DMS79 (cell line): ENCODE results near the gene ZBTB46.
"Not testable (repeated sequence)": the region's sequence is repeated elsewhere in the genome, so short reads cannot be mapped to it uniquely, and the experiment has no call there.

Experiments
- DNase-seq: peaks from one replicate; lab custom pipeline; 2025; lab: John Stamatoyannopoulos, UW

Gene ZBTB46

DNA sequence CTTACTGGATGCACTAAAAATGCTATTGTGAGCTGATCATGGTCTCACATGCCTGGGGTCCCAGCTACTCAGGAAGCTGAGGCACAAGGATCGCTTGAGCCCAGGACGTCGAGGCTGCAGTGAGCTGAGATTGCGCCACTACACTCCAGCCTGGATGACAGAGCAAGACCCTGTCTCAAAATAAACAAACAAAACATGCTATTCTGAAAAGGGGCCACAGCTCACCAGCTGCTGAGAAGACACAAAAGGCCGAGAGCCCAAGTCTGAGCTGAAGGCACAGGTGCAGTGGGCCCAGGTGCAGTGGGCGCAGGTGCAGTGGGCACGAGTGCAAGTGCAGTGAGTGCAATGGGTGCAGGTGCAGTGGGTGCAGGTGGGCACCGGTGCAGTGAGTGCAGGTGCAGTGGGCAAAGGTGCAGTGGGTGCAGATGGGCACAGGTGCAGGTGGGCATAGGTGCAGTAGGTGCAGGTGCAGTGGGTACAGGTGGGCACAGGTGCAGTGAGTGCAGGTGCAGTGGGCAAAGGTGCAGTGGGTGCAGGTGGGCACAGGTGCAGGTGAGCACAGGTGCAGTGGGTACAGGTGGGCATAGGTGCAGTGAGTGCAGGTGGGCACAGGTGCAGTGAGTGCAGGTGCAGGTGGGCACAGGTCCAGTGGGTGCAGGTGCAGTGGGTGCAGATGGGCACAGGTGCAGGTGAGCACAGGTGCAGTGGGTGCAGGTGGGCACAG is 16.0 kb downstream of the ZBTB46 start:
- DNase-seq = no peak

GRCh38 chr20:63811491-63811875 is 19.6 kb downstream of the ZBTB46 start:
- DNase-seq = no peak

DNA sequence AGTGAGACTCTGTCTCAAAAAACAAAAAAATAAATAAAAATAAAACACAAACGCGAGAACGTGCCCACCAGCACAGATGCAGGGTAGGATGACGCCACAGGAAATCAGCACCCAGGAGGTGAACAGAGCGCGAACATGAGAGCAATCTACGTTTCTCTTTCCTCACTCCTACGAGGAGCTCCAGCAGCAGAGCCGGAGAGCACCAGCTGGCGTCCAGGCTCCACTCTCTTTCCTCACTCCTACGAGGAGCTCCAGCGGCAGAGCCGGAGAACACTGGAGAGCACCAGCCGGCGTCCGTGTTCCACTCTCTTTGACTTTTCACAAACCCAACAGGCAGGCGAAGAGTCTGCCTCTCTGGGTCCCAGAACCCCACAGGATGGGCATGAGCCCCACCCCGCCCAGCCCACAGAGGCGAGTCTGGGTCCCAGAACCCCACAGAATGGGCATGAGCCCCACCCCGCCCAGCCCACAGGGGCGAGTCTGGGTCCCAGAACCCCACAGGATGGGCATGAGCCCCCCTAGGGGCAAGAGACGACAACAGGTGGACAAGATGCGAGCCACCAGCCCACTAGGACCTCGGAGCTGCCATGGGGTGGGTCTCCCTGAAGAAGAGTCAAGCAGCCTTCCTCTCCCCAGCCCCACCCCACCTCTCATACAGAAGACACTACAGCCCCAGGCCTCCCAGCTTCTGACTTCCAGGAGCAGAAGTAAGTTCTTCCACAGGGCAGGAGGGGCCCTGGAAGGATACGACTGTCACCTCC is 20.2 kb downstream of the ZBTB46 start:
- DNase-seq = no peak

GRCh38 chr20:63809856-63810255 is 21.2 kb downstream of the ZBTB46 start:
- no peak for DNase-seq

DNA sequence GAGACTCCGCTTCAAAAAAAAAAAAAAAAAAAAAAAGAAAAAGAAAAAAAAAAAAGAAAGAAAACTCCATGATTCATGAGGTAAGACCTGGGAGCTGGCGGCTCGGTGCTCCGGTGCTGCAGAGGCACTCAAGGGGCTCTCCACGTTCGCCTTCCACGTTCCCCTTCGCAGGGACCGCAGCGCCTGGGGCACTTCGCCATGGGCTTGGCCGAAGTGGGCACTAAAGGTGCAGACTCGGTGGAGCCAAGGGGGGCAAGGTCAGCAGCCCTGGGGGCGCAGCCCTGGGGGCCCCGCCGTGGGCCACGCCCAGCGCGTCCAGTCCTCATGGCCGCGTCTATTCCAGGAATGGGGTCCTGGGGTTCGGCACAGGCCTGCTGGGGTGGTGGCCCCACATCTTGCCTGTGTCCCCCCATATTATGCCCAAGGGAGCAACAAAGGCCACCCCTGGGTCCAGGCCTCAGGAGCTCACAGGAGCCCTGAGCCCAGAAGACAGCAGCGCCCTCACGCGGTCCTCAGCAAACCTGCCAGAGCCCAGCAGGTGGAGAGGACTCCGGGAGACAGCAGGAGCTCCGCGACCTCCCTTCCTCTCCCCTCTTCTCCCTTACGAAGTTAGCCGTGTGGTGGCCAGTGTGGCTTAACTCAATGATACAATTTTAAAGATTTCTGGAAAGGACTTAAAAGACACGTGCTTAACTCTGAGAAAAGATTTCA is 21.9 kb downstream of the ZBTB46 start:
- no peak for DNase-seq

- no peak for DNase-seq
Measured at GRCh38 chr20:63808145-63808724, 22.8 kb downstream of the ZBTB46 start.

DNA sequence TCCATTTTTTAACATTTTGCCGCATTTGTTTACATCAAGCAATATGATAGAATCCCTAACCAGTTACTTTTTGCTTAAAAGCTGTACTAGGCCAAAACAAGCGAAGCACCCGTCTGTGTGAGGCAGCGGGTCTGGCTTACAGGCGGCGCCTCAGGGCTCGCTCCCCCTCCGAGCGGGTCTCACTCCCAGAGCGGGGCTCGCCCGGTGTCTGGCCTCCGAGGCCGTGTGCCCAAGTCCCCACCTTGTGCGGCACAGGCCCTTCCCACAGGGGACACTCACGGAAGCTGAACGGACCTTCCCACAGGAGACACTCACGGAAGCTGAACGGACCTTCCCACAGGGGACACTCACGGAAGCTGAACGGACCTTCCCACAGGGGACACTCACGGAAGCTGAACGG is 23.4 kb downstream of the ZBTB46 start:
- DNase-seq = no peak

DNA sequence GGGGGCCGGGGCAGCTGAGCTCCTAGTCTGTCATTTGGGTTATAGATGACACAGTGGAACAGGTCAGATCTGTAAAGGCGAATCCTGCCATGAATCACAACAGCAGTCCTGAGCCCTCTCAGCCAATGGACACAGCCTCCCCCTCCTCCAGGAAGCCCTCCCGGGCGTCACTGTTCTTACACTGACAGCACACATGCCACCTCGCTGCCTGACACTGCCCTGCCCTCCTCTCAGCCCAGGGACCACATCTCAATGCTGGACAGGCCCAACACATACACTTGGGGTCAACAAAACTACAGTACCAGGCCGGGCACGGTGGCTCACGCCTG is 26.8 kb downstream of the ZBTB46 start:
- DNase-seq = no peak

GRCh38 chr20:63802469-63803240 is 28.4 kb downstream of the ZBTB46 start:
- no peak for DNase-seq

DNA sequence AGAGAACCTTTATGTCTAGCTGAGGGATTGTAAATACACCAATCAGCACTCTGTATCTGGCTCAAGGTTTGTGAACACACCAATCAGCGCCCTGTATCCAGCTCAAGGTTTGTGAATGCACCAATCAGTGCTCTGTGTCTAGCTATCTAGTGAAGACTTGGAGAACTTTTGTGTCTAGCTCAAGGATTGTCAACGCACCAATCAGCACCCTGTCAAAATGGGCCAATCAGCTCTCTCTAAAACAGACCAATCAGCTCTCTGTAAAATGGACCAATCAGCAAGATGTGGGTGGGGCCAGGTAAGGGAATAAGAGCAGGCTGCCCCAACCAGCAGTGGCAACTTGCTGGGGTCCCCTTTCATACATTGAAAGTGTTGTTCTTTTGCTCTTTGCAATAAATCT is 29.9 kb downstream of the ZBTB46 start:
- DNase-seq = not testable (repeated sequence)

GRCh38 chr20:63800411-63800810 is 30.7 kb downstream of the ZBTB46 start:
- not testable (repeated sequence) for DNase-seq

DNA sequence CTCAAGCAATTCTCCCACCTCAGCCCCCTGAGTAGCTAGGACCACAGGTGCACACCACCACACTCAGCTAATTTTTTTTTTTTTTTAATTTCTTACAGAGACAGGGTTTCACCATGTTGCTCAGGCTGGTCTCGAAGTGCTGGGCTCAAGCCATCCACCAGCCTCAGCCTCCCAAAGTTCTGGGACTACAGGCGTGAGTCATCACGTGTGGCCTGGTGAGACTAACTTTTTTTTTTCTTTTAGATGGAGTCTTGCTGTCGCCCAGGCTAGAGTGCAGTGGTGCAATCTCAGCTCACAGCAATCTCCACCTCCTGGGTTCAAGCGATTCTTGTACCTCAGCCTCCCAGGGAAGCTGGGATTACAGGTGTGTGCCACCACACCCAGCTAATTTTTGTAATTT is 31.9 kb downstream of the ZBTB46 start:
- DNase-seq = not testable (repeated sequence)

DNA sequence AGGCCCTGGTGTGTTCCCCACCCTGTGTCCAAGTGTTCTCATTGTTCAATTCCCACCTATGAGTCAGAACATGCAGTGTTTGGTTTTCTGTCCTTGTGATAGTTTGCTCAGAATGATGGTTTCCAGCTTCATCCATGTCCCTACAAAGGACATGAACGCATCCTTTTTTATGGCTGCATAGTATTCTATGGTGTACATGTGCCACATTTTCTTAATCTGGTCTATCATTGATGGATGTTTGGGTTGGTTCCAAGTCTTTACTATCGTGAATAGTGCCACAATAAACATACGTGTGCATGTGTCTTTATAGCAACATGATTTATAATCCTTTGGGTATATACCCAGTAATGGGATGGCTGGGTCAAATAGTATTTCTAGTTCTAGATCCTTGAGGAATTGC is 33.9 kb downstream of the ZBTB46 start:
- DNase-seq = not testable (repeated sequence)

- DNase-seq = no peak
Measured at GRCh38 chr20:63795178-63795830, 35.8 kb downstream of the ZBTB46 start.

- DNase-seq = no peak
Measured at GRCh38 chr20:63794614-63795013, 36.5 kb downstream of the ZBTB46 start.

DNA sequence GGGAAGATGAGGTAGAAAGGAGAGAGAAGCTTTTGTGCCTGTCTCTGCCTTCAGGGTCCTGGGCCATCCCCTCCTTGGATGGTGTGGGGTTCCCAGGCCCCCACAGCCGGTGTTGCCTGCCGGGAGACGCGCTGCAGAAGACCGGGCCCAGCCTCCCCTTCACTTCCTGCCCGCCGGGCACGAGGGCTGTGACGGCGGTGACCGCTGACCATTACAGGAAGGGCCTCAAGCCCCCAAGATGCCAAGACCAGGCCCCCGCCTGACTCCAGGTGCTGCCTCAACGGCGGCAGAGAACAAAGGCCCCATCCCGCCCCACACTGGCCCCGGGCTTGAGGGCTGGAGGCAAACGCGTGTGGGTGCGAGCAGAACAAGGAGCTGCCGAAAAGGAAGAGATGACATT is 38.2 kb downstream of the ZBTB46 start:
- DNase-seq = no peak

DNA sequence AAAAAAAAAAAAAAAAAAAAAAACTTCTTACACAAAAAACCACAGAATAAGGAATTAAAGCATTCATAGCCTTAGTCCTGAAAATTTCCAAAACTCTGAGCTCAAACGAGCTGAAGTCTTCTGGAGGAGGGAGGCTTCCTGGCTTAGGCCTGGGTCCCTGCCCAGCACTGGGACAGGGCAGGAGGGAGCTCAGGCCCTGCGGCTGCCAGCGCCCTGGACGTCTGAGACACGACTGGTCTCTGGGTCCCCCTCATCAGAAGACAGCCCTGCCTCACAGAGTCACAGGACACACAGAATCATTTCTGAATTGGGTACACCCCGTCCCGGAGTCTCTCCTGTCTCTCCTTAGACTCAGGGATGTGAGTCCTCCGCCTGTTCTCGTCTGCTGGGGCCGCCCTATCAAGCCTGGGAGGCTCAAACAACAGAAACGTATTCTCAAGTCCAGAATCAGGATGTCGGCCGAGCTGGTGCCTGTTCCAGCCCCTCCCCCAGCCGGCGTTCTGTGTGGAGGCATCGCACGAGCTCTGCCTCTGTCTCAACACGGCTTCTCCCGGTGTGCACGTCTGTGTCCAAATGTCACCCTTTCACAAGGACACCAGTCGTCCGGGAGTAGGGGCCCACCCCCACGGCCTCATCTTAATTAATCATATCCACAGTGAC is 39.4 kb downstream of the ZBTB46 start:
- no peak for DNase-seq

- no peak for DNase-seq
Measured at GRCh38 chr20:63790572-63791168, 40.4 kb downstream of the ZBTB46 start.

GRCh38 chr20:63789836-63790571 is 41.1 kb downstream of the ZBTB46 start:
- DNase-seq = no peak

- DNase-seq = no peak
Measured at GRCh38 chr20:63787749-63788148, 43.3 kb downstream of the ZBTB46 start.
